ENCODE results near the gene POLR2E. TPM values are rescaled to one million over a fixed set of nuclear protein-coding genes. Genes with fewer than 3 reads are reported as not detected.

Gene POLR2E
- total and polyA plus RNA-seq, 7 donors, result 82.0 to 203 (median 124) TPM

DNA sequence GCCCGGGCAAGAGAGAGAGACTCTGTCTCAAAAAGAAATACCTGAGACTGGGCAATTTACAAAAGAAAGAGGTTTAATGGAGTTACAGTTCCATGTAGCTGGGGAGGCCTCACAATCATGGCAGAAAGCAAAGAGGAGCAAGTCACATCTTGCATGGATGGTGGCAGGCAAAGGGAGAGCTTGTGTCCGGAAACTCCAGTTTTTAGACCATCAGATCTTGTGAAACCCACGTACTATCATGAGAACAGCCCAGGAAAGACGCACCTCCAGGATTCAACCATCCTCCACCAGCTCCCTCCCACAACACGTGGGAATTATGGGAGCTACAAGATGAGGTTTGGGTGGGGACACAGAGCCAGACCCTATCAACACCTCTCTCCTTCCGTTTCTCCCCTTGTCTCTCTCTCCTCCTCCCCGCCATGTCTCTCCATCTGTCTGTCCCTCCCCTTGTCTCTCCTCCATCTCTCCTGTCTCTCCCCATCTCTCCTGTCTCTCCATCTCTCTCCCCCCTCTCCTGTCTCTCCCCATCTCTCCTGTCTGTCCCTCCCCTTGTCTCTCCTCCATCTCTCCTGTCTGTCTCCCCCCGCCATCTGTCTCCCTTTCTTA lies 10.0 kb downstream of the POLR2E start:
- Histone ChIP-seq H3K4me1 (peaks cover 0 to 19% (median 9%) of the 10 kb centered on the region in 4 donors), H3K4me3 (no peak overlapping the region), H3K9me3 (no peaks in the 10 kb centered on the region), H3K27ac (no peak overlapping the region), H3K36me3 (peaks cover 0 to 27% (median 15%) of the 10 kb centered on the region in 4 donors), H3K27me3 (peaks cover 7 to 19% (median 15%) of the 10 kb centered on the region in 3 donors)
- intact Hi-C loops (cut with DNase I), result no loop called here
- DNase-seq, result no peak
- TF ChIP-seq POLR2AphosphoS5 (IDR thresholded peaks at IDR 0.05) (no peak), POLR2A (IDR thresholded peaks at IDR 0.05) (no peak), EP300 (IDR thresholded peaks at IDR 0.05) (no peak)
- TF ChIP-seq, protein P1, sequence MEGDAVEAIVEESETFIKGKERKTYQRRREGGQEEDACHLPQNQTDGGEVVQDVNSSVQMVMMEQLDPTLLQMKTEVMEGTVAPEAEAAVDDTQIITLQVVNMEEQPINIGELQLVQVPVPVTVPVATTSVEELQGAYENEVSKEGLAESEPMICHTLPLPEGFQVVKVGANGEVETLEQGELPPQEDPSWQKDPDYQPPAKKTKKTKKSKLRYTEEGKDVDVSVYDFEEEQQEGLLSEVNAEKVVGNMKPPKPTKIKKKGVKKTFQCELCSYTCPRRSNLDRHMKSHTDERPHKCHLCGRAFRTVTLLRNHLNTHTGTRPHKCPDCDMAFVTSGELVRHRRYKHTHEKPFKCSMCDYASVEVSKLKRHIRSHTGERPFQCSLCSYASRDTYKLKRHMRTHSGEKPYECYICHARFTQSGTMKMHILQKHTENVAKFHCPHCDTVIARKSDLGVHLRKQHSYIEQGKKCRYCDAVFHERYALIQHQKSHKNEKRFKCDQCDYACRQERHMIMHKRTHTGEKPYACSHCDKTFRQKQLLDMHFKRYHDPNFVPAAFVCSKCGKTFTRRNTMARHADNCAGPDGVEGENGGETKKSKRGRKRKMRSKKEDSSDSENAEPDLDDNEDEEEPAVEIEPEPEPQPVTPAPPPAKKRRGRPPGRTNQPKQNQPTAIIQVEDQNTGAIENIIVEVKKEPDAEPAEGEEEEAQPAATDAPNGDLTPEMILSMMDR (IDR thresholded peaks at IDR 0.05), result no peak
- WGBS, 2 donors, result 74 to 84% methylated on average over 8 of the region's 8 CpGs

DNA sequence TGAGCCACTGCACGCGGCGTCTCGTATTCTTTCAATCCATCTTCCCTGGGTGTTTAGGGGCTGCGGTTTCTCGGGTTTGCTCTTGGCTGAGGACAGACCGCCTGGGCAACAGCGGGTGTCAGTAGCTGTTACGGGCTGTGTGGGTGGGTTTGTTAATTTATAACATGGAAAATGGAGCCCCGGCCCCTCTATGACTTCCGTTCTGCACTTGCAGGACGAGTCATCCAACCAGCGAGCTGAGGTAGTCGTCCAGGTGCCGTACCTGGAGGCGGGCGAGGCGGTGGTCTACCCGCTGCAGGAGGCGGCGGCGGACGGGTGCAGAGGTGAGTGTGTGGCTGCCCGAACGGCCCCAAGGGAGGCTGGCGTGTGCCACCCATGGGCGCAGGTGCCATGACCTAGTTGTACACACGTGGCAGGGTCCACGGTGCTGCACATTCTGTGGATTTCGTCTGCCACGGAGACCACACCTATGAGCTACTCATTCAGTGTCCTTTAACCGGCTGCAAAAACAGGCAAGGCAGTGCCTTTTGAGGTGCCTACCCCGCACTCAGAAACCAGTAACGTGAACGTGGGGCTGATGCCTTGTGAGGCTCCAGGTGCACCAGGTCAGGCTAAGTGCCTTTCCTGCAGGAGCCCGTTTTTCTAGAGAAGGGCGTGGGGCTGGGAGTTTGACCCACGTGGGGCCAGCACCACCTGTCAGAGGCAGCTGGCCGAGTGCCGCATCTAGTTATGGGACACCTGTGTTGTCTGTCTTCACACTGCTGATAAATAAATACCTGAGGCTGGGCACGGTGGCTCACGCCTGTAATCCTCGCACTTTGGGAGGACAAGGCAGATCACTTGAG lies 10.9 kb downstream of the POLR2E start:
- Histone ChIP-seq H3K36me3 (peaks cover 0 to 18% (median 11%) of the 10 kb centered on the region in 4 donors), H3K4me3 (no peak overlapping the region), H3K9me3 (no peaks in the 10 kb centered on the region), H3K4me1 (peaks cover 0 to 19% (median 9%) of the 10 kb centered on the region in 4 donors), H3K27me3 (peaks cover 7 to 19% (median 15%) of the 10 kb centered on the region in 3 donors), H3K27ac (no peak overlapping the region)
- 64 to 78% methylated on average over 43 of the region's 43 CpGs for WGBS, 2 donors
- TF ChIP-seq EP300 (IDR thresholded peaks at IDR 0.05) (no peak), POLR2AphosphoS5 (IDR thresholded peaks at IDR 0.05) (no peak), POLR2A (IDR thresholded peaks at IDR 0.05) (no peak)
- TF ChIP-seq, protein P1 (IDR thresholded peaks at IDR 0.05), result no peak
- intact Hi-C loops (cut with DNase I), result no loop called here
- DNase-seq, result no peak

DNA sequence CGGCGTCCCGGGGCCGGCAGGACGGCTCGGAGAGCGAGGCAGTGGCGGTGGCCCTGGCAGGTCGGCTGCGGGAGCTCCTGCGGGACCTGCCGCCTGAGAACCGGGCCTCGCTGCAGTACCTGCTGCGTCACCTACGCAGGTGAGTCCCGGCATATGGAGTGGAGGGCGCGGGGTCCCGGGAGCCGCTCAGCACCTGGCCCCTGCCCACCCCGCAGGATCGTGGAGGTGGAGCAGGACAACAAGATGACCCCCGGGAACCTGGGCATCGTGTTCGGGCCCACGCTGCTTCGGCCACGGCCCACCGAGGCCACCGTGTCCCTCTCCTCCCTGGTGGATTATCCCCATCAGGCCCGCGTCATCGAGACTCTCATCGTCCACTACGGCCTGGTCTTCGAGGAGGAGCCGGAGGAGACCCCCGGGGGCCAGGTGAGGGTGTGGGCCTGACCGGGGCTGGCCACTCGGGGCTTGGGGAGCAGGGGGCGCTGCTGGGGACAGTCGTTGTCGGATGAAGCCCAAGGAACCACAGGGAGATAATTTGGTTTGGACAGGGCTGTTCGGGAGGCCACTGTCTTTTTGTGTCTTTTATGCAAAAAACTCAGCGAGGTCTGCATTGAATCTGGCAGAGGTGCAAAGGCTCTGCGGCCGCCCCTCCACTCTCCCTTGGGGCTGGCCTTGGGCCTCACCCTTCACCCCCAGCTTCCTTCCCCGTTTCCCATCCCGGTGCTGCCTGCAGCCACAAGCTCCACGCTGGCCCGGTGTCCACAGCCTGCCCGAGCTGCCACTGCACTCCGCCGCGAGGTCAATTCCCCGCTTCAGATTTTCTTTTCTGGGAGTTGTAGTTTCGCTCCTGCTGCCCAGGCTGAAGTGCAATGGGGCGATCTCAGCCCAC lies 12.0 kb downstream of the POLR2E start:
- intact Hi-C loops (cut with DNase I), result no loop called here
- Histone ChIP-seq H3K36me3 (peaks cover 0 to 10% (median 4%) of the 10 kb centered on the region in 4 donors), H3K4me1 (peaks cover 0 to 16% (median 9%) of the 10 kb centered on the region in 4 donors), H3K9me3 (no peaks in the 10 kb centered on the region), H3K27ac (no peak overlapping the region), H3K4me3 (peak overlapping the region in 1 of 4 donors; percentile 12), H3K27me3 (peaks cover 7 to 19% (median 15%) of the 10 kb centered on the region in 3 donors)
- no peak for TF ChIP-seq POLR2A (IDR thresholded peaks at IDR 0.05)
- TF ChIP-seq POLR2AphosphoS5 (IDR thresholded peaks at IDR 0.05), result no peak
- TF ChIP-seq, protein P1 (IDR thresholded peaks at IDR 0.05), result no peak
- TF ChIP-seq EP300 (IDR thresholded peaks at IDR 0.05), result no peak
- 28 to 81% methylated on average over 59 of the region's 59 CpGs for WGBS, 2 donors
- no peak for DNase-seq

DNA sequence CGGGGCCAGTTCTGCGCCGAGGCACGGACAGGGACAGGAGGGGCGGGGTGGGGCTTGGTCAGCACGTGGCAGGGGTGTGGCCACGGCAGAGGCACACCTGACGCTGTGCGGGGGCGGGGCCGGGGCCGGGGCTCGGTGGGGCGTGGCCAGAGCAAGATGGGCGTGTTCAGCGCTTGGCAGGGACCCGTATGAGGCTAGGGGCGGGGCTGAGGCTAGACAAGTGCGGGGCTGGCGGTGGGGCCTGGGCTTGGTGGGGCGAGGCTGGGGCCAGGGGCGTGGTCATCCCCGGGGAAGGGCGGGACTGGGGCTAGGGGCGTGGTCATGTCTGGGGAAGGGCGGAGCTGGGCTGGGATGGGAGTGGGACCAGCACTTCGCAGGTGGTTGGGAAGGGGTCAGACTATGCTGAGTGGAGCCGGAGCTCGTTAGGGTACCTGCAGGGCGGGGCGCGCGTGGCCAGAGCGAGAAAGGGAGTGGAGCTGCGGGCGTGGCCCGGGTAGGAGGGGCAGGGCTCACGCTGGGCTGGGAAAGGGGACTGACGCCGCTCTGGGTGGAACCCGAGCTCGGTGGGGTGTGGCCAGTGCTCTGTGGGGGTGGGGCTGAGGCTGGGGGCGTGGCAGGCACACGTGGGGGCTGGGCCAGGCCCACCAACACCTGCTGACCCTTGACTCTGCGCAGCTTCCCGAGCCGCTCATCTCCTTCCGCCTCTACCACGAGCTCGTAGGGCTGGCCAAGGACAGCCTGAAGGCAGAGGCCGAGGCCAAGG lies 12.8 kb downstream of the POLR2E start:
- H3K36me3 ChIP-seq, result peaks cover 0 to 2% (median 0%) of the 10 kb centered on the region in 4 donors

More for the DNA sequence above, 12.8 kb downstream of the POLR2E start:
- H3K27me3 ChIP-seq, result peaks cover 7 to 19% (median 15%) of the 10 kb centered on the region in 3 donors
- intact Hi-C loops (cut with DNase I), result no loop called here
- no peak for DNase-seq
- no peaks in the 10 kb centered on the region for H3K9me3 ChIP-seq
- WGBS, 2 donors, result 5 to 43% methylated on average over 51 of the region's 51 CpGs
- H3K4me1 ChIP-seq, result peaks cover 0 to 15% (median 9%) of the 10 kb centered on the region in 4 donors
- no peak overlapping the region for H3K27ac ChIP-seq
- peak overlapping the region in 2 of 4 donors; percentile 12 to 21 for H3K4me3 ChIP-seq
- TF ChIP-seq POLR2AphosphoS5 (IDR thresholded peaks at IDR 0.05) (no peak), EP300 (IDR thresholded peaks at IDR 0.05) (no peak), POLR2A (IDR thresholded peaks at IDR 0.05) (no peak)
- TF ChIP-seq, protein P1 (IDR thresholded peaks at IDR 0.05), result no peak

Measured in sigmoid colon (tissue), 7 donors.